Measurements from ENCODE around the gene ZSCAN22.
A peak's percentile ranks its signal among the peaks of the same experiment; 100 is the strongest.

The ZSCAN22 gene
- total RNA-seq = 1.7 to 4.9 (median 4.1) reads per million in 4 donors

DNA sequence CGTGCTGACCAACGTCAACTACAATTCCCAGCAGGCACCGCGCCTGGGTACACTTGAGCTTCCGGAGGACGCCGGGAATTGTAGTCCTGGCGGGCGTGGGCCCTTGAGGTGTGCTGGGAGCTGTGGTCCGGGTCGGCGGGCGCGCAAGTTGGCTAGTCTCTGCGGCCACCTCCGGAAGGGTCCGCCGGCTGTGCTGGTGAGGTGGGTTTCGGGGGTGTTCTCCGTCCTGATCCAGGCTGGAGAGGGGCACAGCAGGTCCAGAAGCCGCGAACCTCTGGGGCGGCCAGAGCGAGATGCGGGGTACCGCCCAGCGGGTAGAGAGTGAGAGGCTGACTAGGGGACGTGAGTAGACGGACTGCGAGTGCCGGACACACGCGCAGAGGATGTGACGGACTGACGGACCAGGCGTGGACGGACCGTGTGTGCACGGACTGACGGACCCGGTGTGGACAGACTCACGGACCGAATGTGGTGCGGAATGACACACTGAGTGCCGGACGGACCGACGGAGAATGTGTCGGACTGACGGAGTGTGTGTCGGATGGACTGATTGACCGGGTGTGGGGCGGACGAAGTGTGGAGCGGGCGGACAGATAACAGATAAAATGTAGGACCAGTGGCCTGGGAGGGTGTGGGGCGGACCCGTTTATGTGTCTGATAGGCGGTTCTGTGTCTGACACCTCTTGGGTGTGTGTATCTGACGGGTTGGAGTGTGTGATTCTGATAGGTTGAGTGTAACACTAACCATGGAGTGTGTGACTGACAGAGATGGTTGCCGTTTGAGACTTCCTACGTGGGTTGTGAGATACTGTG is at the start of gene ZSCAN22:
ZSCAN22 (plus strand) TSS at position 81 of the 813 bp plus-strand sequence. CDS start 7,809 bp downstream, outside the sequence.
- peak; percentile 67 to 89 (median 78) for DNase-seq

DNA sequence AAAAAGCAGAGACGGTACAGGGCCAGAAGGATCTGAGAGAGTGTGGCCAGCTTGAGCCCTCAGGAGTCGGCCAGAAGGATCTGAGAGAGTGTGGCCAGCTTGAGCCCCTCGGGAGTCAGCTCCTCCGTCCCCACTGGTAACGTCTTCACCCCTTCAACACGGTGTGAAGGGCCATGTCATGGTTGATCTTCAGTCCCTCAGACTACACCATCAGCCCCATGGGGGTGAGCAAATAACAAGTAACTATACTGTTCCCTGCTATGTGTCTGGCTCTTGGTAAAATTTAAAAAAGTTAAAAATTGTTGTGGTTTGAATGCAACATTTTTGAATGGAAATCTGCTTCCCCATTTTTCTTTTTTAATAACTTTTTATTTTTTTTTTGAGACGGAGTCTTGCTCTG is 49.6 kb upstream of the ZSCAN22 start:
- DNase-seq = no peak

DNA sequence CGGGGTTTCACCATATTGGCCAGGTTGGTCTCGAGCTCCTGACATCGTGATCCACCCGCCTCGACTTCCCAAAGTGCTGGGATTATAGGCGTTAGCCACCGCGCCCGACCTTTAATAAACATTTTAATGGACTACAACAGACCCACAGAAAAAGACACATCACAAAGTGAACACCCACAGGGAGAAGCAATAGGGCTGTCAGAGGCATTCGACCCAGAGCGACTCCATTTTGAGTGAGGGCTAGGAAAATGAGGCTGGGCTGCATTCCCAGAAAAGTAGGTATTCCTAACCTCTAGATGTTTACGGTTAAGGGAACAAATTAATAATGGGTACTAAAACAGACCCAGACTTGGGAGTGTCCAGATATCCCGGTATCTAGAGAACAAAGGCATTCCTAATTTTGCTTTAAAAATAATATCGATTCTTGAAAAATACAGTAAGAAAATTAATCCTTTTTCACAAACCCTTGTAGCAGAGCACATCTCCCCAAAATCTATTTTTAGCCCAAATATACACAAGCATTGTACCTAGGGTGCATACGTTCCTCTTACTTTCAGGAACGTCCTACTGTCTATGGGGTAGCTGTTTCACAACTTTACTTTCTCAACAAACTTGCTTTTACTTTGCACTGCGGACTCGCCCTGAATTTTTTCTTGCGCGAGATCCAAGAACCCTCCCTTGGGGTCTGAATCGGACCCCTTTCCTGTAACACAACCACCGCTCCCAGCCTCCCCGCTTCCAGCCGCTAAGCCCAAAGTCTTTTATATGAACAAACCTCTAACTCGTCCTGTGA is 48.9 kb upstream of the ZSCAN22 start:
- DNase-seq = no peak

DNA sequence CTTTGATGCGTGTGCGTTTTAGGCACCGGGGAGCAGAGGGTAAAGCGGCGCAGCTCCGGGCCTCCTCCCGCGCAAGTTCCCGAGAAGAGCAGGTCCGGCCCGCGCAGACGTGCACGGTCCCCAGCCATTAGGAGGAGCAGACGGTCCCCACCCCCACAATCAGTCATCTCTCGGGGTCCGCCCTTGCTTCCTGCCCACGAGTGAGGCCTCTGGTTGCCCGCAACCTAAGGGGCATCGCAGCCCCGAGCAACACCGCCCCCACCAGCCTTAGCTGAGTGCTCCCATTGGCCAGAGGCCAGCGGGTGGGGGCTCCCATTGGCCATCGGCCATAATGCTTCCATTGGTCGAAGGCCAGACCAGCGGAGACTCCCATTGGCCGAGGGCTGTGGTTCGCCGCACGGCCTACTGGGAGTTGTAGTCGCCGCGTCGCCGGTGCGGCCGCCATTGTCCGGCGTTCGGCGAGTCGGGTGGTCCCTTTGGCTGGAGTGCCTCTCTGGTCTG is 48.2 kb upstream of the ZSCAN22 start, which contains the start of gene ZNF8:
ZNF8 (plus strand) TSS at position 415 of the 501 bp plus-strand sequence. CDS start 127 bp downstream, outside the sequence.
- peak; percentile 91 to 96 (median 94) for DNase-seq

DNA sequence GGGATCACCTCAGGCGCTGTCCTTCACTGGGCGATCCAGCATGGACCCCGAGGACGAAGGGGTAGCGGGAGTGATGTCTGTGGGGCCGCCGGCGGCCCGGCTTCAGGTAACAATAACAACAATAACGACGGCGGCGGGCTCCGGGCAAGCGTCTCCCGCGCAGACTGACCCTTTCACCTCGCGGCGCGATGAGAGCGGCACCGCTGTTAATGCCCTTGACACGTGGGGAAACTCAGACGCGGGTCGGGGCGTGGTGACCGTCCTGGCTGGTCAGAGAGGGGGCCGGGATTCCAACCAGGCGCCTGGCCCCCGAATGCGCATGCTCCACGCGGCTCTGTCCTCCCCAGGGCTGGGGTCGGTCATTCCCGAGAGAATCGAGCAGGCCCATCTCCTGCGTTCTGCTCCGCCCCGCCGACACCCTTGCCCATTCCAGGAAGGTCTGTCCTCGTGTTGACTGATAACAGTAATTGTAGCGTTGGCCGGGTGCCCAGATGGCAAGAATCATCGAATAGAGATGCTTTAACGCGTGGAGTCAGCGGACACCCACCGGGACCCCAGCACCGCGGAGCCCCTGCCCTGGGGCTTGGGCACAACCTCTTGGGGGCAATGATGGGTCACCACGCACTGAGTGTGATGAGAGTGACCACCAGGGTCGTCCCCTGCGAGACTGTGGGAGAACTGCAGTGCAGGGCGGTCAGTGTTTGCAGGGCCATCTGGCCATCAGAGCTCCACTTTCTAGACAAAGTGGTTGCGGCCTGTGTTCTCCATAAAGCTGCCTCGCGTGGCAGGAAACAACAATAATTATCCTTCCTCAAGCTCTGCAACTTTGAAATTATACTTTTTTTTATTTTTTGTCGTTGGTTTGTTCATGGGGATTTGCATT is 47.5 kb upstream of the ZSCAN22 start:
- peak; percentile 14 to 27 (median 19) for DNase-seq

DNA sequence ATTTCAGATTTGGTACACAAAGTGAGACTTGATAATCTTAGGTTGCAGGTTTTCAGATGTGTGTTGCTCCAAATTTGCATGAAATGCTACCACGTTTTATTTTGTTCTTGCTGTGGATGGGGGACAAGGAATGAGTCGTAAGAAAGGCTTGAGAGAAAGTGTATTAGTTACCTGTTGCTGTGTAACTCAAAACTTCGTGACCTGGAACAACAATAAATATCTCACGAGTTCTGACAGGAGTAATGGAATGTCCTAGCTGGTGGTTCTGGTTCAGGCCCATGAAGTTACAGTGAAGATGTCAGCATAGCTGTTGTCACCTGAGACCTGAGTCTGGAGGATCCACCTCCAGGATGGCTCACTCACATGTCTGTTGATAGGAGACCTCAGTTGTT is 46.9 kb upstream of the ZSCAN22 start:
- DNase-seq = no peak

DNA sequence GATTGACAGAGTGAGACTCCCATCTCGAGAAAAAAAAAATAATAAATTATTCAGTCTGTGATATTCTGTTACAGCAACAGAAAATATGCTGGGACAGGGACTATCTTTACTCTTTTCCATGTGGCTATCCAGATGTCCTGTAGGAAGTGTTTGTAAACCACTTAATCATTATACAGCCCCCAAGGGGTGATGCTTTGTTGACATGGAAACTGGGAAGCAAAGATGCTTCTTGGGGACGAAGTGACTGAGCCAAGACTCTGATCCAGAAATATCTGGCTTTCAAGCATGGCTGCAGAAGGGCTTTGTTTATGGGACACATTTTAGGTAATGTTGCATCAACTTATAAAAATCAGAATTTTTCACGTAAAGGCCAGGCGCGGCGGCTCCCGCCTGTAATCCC is 42.6 kb upstream of the ZSCAN22 start:
- no peak for DNase-seq

DNA sequence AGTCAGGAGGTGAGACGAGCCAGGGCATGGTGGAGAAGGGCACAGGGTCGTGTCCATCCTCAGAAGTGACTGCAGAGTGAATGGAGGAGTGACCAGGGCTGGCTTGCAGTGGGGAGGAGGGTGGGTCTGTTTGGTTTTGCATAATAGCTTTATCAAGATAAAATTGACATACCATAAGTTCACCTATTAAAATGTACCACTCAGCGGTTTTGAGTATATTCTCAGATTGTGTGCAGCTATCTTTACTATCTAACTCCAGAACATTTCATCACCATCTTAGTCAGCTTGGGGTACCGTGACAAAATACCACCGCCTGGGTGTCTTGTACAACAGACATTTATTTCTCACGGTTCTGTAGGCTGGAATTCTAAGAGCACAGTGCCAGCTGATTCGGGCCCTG is 34.9 kb upstream of the ZSCAN22 start:
- DNase-seq = no peak

DNA sequence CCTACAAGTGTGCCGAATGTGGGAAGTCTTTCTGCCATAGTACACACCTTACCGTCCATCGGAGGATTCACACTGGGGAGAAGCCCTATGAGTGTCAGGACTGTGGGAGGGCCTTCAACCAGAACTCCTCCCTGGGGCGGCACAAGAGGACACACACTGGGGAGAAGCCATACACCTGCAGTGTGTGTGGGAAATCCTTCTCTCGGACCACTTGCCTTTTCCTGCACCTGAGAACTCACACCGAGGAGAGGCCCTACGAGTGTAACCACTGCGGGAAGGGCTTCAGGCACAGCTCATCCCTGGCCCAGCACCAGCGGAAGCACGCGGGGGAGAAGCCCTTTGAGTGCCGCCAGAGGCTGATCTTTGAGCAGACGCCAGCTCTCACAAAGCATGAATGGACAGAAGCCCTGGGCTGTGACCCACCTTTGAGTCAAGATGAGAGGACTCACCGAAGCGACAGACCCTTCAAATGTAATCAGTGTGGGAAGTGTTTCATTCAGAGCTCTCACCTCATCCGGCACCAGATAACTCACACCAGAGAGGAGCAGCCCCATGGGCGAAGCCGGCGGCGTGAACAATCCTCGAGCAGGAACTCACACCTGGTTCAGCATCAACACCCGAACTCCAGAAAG is 31.9 kb upstream of the ZSCAN22 start:
- no peak for DNase-seq

DNA sequence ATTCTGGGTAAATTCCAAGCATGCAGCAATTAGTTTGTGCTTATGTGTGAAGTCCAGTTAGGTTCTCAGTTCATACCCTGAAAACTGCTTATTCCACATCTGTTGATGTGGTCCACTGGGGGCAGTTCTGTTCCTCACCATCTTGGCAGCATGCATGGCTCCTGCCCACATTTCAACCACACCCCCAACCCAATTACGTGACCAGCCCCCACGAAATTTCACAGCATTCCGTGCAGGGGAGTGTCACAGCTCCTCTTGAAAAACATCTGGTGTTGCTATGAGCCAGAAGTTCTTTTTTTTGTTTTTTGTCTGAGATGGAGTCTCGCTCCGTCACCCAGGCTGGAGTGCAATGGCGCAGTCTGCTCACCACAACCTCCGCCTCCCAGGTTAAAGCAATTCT is 30.7 kb upstream of the ZSCAN22 start:
- no peak for DNase-seq

DNA sequence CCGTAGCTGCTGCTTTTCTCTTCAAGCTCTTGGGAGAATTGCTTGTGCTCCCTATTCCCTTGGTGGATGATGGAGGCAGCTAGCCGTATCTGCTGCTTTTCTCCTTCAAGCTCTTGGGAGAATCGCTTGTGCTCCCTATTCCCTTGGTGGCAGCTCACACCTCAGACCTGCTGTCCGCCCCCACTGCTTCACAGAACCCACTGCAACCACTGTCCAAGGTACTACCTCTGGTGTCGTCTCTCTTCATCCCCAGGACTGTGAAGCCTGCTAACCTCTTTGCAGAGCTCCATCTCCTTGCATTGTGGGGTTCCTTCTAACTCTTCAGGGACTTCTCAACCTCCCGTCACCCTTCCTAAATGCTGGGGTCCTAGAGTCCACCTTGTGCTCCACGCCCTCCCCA is 26.2 kb upstream of the ZSCAN22 start:
- DNase-seq = no peak

DNA sequence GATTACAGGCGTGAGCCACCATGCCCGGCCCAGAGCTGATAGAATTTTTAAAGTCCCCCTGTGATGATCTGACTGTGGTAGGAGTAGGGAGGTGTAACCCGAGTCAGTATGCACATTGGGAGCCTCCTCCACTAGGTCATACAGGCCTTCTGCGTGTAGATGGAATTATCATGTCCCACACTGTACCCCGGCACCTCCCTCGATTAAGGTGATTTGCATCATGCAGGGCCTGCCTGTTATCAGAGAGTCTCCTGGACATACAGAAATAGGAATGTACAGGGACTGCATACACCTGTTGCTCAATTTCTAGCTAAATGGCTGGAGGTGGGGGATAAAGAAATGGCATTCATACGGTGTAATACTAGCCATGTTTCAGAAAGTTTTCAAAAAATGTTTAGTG is 22.5 kb upstream of the ZSCAN22 start:
- no peak for DNase-seq

DNA sequence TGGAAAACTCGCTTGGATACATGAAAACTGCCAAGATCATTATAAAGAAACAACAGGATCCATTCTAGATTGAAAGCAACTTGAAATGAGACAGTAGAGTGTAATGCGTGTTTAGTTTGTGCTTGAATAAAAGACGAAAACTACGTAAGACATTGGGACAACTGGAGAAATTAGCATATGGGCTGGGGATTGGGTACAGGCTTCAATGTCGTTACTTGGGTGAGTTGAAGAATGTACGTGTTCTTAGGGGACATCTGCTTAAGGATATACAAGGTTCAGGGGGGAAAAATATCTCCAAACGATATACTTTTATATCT is 22.1 kb upstream of the ZSCAN22 start:
- DNase-seq = no peak

DNA sequence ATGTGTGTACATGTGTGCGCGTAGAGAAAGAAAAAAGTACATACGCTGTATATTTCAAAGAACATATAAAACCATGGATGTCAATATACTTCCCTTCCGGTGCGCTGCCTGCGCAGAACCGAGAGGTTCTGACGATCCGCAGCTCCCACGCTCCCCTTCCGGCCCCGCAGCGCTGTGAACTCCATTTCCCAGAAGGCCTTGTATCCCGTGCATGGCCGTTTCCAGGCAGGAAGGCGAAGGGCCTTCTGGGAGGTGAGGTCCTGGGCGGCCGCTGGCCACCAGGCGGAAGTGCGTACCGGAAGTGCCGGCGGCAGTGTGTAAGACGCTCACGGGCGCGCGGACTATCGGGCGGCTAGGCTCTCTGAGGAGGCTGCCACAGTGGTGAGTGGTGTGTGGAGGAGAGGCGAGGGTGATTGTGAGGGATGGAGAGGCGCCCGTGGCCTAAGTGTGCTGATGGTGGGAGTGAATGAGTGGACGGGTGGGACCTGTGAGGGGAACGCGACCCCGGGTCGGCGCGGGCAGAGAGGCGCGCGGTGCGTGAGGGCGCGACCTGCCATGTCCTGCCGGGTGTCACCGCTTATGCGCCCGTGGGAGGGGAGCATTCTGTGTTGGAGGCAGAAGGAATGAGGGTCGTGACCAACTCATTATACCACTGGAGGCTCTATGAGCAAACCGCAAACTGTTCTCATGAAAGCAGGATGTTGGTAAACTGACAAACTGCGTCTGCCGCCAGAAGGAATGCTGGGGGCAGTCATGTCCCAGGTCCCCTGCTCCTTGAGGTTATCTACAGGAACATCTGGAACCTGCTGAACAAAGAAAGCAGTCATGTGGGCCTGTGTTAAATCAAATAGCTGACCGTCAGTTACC is 21.5 kb upstream of the ZSCAN22 start, which contains the start of gene ERVK3-1:
ERVK3-1 (plus strand) TSS at position 313 of the 867 bp plus-strand sequence. CDS start 6,792 bp downstream, outside the sequence.
- DNase-seq = peak; percentile 90 to 99 (median 93)

DNA sequence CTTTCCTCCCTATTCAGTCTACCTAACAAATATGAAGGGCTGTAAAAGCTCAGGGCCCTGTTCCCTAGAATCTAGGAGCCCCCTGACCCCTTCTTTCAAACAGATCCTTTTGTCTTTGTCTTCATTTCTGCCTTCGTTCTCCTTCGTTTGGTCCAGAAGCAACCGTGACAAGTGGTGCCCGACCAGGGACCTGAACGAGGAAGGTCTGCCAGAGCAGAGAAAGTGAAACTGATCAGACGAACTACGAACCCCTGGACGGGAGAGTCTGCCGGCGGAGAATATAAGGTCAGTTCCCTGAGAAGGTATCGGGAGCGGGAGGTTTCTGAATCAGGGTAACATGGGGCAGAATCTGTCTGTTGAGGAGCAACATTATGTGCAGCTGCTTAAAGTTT is 20.9 kb upstream of the ZSCAN22 start:
- peak in 1 of 5 donors; percentile 19 for DNase-seq

DNA sequence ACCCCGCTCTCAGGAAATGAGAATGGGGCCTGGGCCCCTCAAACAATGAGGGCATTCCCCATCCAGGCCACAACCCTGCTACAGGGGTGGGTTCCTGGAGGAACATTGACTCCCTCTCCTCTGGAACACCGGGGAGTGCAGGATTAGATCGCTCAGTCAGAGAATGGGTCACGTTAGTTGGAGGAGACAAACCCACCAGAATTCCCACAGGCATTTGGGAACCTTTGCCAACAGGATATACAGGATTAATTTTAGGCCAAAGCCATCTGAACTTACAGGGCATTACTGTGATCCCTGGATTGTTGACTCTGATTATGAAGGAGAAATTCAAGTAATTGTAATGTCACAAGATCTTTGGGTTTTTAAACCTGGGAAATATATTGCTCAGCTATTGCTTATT is 19.1 kb upstream of the ZSCAN22 start:
- no peak for DNase-seq

DNA sequence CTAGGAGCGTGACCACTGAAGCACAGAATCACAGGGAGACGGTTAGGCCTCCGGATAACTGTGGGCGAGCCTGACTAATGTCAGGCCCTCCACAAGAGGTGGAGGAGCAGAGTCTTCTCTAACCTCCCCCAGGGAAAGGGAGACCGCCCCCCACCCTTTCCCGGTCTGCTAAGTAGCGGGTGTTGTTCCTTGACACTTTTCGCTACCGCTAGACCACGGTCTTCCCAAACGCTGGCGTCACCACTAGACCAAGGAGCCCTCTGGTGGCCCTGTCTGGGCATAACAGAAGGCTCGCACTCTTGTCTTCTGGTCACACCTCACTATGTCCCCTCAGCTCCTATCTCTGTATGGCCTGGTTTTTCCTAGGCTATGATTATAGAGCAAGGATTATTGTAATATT is 16.1 kb upstream of the ZSCAN22 start:
- peak in 1 of 5 donors; percentile 10 for DNase-seq

DNA sequence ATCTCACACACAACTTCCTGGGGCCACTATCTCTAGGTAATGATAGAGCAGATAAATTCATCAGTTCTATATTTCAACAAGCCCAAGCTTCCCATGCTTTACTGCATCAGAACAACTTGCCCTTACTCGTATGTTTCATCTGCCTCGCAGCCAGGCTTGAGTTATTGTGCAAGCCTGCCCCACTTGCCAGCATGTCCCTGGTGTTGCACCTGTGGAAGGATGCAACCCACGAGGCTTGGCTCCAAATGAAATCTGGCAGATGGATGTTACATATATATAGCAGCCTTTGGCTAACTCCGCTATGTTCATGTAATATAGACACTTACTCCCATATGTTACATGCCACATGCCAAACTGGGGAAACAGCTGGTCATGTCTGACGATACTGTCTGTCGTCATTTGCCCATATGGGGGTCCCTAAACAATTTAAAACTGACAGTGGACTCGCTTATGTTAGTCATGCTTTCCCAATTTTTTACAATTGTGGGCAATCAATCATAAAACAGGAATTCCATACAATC is 15.4 kb upstream of the ZSCAN22 start:
- DNase-seq = no peak

DNA sequence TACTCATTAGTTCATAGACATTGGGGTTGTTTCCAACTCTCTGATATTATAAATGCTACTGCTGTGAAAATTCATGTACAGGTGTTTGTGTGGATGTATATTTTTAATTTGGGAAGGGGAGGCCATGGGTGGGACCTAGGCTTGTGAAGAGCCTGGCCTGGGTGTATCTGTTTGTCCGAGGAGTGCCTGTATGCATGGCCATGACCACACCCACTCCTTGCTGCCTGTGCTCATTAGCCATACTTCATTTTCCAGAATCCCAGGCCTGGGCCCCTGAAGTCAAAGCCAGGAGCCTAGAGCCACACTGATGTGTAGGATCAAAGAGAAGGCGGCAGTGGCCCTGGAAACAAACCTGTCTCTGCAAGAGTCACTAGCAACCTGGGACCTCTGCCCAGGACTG is 11.2 kb upstream of the ZSCAN22 start:
- no peak for DNase-seq

DNA sequence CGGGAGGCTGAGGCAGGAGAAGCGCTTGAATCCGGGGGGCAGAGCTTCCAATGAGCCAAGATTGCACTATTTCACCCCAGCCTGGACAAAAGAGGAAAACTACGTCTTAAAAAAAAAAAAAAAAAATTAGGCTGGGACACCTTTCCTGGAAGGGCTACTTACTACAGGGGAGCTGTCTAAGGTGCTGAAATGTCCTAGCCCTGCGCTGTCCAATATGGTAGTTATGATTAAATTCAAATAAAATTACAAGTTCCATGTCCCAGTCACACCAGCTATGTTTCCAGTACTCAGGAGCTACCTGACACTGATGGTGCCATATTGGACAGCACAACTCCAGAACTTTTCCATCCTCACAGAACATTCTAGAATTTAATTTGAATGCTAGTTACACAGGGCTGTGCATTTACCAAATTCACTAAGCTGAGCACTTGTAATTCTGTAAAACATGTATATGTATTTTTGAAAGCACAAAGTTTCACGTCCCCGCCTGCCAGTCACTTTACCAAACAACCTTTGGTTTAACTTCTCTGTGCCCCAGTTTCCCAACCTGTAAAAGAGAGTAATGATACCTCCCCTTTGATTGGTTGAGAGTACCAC is 9.2 kb upstream of the ZSCAN22 start:
- no peak for DNase-seq

Data from T-helper 1 cell (primary cell).